ENCODE data around the gene FJX1.

The FJX1 gene

GRCh38 chr11:35617687-35618496, at the start of gene FJX1:
TSS of gene FJX1 (plus strand) at chr11:35618460. CDS start at chr11:35618637, 177 bp downstream.
- TF ChIP-seq EZH2phosphoT487 (IDR thresholded peaks at IDR 0.05; ENCODE audit: low read depth) (no peak), CTCF (IDR thresholded peaks at IDR 0.05; ENCODE audit: low read depth, low read length) (no peak)
- H3K4me2 ChIP-seq (ENCODE audit: low read length) = peak within 1 kb of the TSS; percentile 88
- peak within 1 kb of the TSS; percentile 79 for H3K4me3 ChIP-seq (ENCODE audit: low read length)
- H3K36me3 ChIP-seq (replicated peaks; ENCODE audit: low read depth, low read length) = peaks cover 16% of the 10 kb centered on the region
- no peaks in the 10 kb centered on the region for H4K20me1 ChIP-seq (ENCODE audit: insufficient read depth, low read length)
- H3K4me1 ChIP-seq (ENCODE audit: low read length) = peaks cover 30% of the 10 kb centered on the region
- H3K79me2 ChIP-seq (ENCODE audit: low read length) = peaks cover 11% of the 10 kb centered on the region
- peak within 1 kb of the TSS; percentile 76; the same call in 1 of the 2 replicates for H2AFZ ChIP-seq (ENCODE audit: low read depth, low read length)
- no peak within 1 kb of the TSS for H3K27ac ChIP-seq (ENCODE audit: low read length)
- H3K27me3 ChIP-seq (ENCODE audit: low read depth, low read length) = peaks cover 9% of the 10 kb centered on the region; the same call in 1 of the 2 replicates
- H3K9ac ChIP-seq (ENCODE audit: low read length) = peak within 1 kb of the TSS; percentile 66
- no peaks in the 10 kb centered on the region for H3K9me3 ChIP-seq (ENCODE audit: insufficient read depth, low read length)

- Histone ChIP-seq H3K27ac (ENCODE audit: low read length) (no peak overlapping the region), H3K9ac (ENCODE audit: low read length) (no peak overlapping the region), H2AFZ (ENCODE audit: low read depth, low read length) (no peak overlapping the region), H3K27me3 (ENCODE audit: low read depth, low read length) (peaks cover 43% of the 10 kb centered on the region), H3K4me2 (ENCODE audit: low read length) (no peak overlapping the region), H3K4me3 (ENCODE audit: low read length) (no peak overlapping the region), H4K20me1 (ENCODE audit: insufficient read depth, low read length) (no peaks in the 10 kb centered on the region), H3K36me3 (replicated peaks; ENCODE audit: low read depth, low read length) (no peaks in the 10 kb centered on the region), H3K4me1 (ENCODE audit: low read length) (no peaks in the 10 kb centered on the region), H3K79me2 (ENCODE audit: low read length) (no peaks in the 10 kb centered on the region), H3K9me3 (ENCODE audit: insufficient read depth, low read length) (no peaks in the 10 kb centered on the region)
- TF ChIP-seq EZH2phosphoT487 (IDR thresholded peaks at IDR 0.05; ENCODE audit: low read depth) (no peak), CTCF (IDR thresholded peaks at IDR 0.05; ENCODE audit: low read depth, low read length) (no peak)
Observed at GRCh38 chr11:35571696-35572095, 46.6 kb upstream of the FJX1 start.

- Histone ChIP-seq H2AFZ (ENCODE audit: low read depth, low read length) (no peak overlapping the region), H3K79me2 (ENCODE audit: low read length) (no peaks in the 10 kb centered on the region), H3K27me3 (ENCODE audit: low read depth, low read length) (peaks cover 51% of the 10 kb centered on the region), H4K20me1 (ENCODE audit: insufficient read depth, low read length) (no peaks in the 10 kb centered on the region), H3K36me3 (replicated peaks; ENCODE audit: low read depth, low read length) (no peaks in the 10 kb centered on the region), H3K27ac (ENCODE audit: low read length) (no peak overlapping the region), H3K4me2 (ENCODE audit: low read length) (no peak overlapping the region), H3K9me3 (ENCODE audit: insufficient read depth, low read length) (no peaks in the 10 kb centered on the region), H3K4me3 (ENCODE audit: low read length) (no peak overlapping the region), H3K9ac (ENCODE audit: low read length) (no peak overlapping the region), H3K4me1 (ENCODE audit: low read length) (no peaks in the 10 kb centered on the region)
- no peak for TF ChIP-seq CTCF (IDR thresholded peaks at IDR 0.05; ENCODE audit: low read depth, low read length)
- no peak for TF ChIP-seq EZH2phosphoT487 (IDR thresholded peaks at IDR 0.05; ENCODE audit: low read depth)
Observed at GRCh38 chr11:35579557-35580396, 38.5 kb upstream of the FJX1 start.

- no peak for TF ChIP-seq EZH2phosphoT487 (IDR thresholded peaks at IDR 0.05; ENCODE audit: low read depth)
- no peak for TF ChIP-seq CTCF (IDR thresholded peaks at IDR 0.05; ENCODE audit: low read depth, low read length)
- no peaks in the 10 kb centered on the region for H4K20me1 ChIP-seq (ENCODE audit: insufficient read depth, low read length)
- H3K27ac ChIP-seq (ENCODE audit: low read length) = no peak overlapping the region
- H3K9me3 ChIP-seq (ENCODE audit: insufficient read depth, low read length) = no peaks in the 10 kb centered on the region
- H3K36me3 ChIP-seq (replicated peaks; ENCODE audit: low read depth, low read length) = no peaks in the 10 kb centered on the region
- no peak overlapping the region for H2AFZ ChIP-seq (ENCODE audit: low read depth, low read length)
- no peak overlapping the region for H3K4me3 ChIP-seq (ENCODE audit: low read length)
- H3K9ac ChIP-seq (ENCODE audit: low read length) = no peak overlapping the region
- H3K27me3 ChIP-seq (ENCODE audit: low read depth, low read length) = peaks cover 57% of the 10 kb centered on the region
- no peaks in the 10 kb centered on the region for H3K4me1 ChIP-seq (ENCODE audit: low read length)
- no peak overlapping the region for H3K4me2 ChIP-seq (ENCODE audit: low read length)
- H3K79me2 ChIP-seq (ENCODE audit: low read length) = no peaks in the 10 kb centered on the region
Observed at GRCh38 chr11:35580397-35580781, 37.9 kb upstream of the FJX1 start.
